GM12873 (cell line): Measurements from ENCODE around the gene ARID2.

Source experiments
- TF ChIP-seq, protein P1 (sequence below): IDR thresholded peaks from 2 replicates; pipeline ENCODE4 v1.5.1; 2012; ENCODE audit warnings: low read depth, mild to moderate bottlenecking, moderate library complexity, low read length, control low read depth; ENCODE audit not compliant: insufficient read depth; ENCODE audit errors: missing control alignments

ARID2 gene

GRCh38 chr12:45705404-45705803 lies 24.1 kb upstream of the ARID2 start:
- TF ChIP-seq, protein P1, sequence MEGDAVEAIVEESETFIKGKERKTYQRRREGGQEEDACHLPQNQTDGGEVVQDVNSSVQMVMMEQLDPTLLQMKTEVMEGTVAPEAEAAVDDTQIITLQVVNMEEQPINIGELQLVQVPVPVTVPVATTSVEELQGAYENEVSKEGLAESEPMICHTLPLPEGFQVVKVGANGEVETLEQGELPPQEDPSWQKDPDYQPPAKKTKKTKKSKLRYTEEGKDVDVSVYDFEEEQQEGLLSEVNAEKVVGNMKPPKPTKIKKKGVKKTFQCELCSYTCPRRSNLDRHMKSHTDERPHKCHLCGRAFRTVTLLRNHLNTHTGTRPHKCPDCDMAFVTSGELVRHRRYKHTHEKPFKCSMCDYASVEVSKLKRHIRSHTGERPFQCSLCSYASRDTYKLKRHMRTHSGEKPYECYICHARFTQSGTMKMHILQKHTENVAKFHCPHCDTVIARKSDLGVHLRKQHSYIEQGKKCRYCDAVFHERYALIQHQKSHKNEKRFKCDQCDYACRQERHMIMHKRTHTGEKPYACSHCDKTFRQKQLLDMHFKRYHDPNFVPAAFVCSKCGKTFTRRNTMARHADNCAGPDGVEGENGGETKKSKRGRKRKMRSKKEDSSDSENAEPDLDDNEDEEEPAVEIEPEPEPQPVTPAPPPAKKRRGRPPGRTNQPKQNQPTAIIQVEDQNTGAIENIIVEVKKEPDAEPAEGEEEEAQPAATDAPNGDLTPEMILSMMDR = no peak

DNA sequence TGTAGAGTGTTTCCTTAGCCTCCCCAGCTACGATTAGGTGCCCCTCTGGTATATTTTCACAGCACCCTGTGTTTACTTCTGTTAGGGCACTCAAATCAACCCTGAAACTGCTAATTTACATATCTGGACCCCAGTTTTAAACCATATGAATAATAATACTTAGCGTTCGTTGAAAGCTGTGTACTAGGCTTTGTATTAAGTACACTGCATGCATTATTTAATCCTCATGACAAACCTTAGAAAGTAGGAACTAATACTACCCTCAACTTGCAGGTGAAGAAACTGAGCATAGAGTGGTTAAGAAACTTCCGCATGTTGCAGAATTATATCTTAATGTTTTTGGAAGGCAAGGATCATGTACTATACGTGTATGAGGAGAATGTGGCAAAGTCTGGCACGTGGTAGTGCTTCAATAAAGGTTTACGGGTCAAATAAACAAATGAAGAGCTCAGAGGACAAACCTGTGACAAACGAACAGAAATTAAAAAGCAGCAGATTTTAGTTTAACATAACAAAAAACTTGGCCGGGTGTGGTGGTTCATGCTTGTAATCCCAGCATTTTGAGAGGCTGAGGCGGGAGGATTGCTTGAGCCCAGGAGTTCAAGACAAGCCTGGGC lies 22.2 kb upstream of the ARID2 start:
- TF ChIP-seq, protein P1 = no peak

GRCh38 chr12:45708363-45708762 lies 21.1 kb upstream of the ARID2 start:
- TF ChIP-seq, protein P1 = no peak

- TF ChIP-seq, protein P1 = no peak
Observed at GRCh38 chr12:45708901-45709300, 20.6 kb upstream of the ARID2 start.

DNA sequence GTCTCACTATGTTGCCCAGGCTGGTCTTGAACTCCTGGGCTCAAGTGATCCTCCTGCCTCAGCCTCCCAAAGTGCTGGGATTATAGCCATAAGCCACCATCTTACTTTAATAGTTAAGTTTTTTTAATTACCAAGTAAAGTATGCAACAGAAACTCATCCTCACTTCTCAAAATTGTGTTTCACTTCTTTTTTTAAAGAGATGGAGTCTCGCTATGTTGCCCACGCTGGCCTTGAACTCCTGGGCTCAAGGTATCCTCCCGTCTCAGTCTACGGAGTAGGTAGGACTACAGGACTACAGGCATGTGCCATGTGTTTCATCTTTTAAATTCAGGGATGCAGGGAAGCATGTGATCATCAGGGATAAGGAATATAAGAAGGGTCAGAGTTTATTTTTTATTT lies 17.2 kb upstream of the ARID2 start:
- TF ChIP-seq, protein P1 = no peak

DNA sequence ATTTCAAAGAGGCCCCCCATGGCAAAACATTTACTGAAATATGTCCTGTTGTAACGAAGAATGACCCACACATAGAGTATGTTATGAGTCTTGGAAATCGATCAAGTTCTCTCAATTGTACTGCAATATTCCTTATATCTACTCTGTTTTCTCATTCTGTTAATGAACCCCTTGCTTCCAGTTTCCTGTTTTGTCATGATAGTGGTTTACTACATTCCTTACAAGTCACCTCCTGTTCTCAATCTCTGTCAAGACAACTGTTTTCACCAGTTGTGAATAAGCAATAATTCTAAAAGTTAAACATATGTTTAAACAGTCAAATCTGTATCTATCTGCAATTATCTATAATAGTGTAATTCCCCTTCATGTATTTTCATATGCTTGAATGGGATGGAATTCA lies 16.4 kb upstream of the ARID2 start:
- TF ChIP-seq, protein P1 = no peak

DNA sequence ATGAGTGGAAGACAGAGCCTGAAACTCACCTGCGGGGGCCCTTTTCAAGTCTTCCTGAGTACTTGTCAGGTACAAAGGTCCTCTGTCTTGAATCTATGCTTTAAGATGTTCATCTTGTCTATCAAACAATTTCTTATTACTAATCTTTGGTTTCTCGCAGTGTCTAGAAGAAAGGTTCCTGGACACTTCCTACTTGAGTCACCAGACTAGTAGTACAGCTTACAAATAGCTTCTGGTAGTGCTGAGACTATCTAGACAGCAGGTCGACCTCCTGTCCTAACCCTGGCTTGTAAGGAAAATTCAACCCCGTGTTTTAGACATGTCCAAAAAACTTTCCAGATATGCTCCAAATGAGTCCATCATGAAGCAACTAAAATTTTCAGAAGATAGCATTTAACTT lies 11.2 kb upstream of the ARID2 start:
- TF ChIP-seq, protein P1 = no peak
